Endodermal cell (in vitro differentiated cells): Measurements from ENCODE around the gene ZMIZ1. TPM values are rescaled to one million over a fixed set of nuclear protein-coding genes. Genes with fewer than 3 reads are reported as not detected.
A peak's percentile ranks its signal among the peaks of the same experiment; 100 is the strongest.

Source experiments
- DNase-seq: peaks from one replicate; pipeline ENCODE4 v3.0.0-alpha.2; 2017
- H3K27ac ChIP-seq: 2 replicates; pipeline ENCODE4 v1.5.1; 2013; ENCODE audit warnings: mild to moderate bottlenecking, low read depth, low read length, moderate library complexity
- H3K27me3 ChIP-seq: 2 replicates; pipeline ENCODE4 v1.6.1; 2013; ENCODE audit warnings: mild to moderate bottlenecking, low read length, moderate library complexity; ENCODE audit not compliant: insufficient read depth, control insufficient read depth, poor library complexity, severe bottlenecking
- H3K36me3 ChIP-seq: 2 replicates; pipeline ENCODE4 v1.7.0; 2013; ENCODE audit warnings: mild to moderate bottlenecking, low read length, moderate library complexity; ENCODE audit not compliant: control insufficient read depth, insufficient read depth
- H3K4me1 ChIP-seq: one replicate; pipeline ENCODE4 v1.7.0; 2013; ENCODE audit warnings: low read length; ENCODE audit not compliant: control insufficient read depth, insufficient read depth
- H3K4me3 ChIP-seq: 2 replicates; pipeline ENCODE4 v1.5.1; 2013; ENCODE audit warnings: mild to moderate bottlenecking, low read length, moderate library complexity
- H3K9ac ChIP-seq: 2 replicates; pipeline ENCODE4 v1.6.1; 2013; ENCODE audit warnings: mild to moderate bottlenecking, low read length, moderate library complexity; ENCODE audit not compliant: poor library complexity, severe bottlenecking; ENCODE audit errors: extremely low read depth
- H3K9me3 ChIP-seq: 2 replicates; pipeline ENCODE4 v1.6.1; 2013; ENCODE audit warnings: mild to moderate bottlenecking, low read length, moderate library complexity; ENCODE audit not compliant: control insufficient read depth
- H3K27ac Mint-ChIP-seq: 2 replicates; pipeline ENCODE4 v1.8.0; 2020; ENCODE audit warnings: mixed read lengths
- H3K27me3 Mint-ChIP-seq: 2 replicates; pipeline ENCODE4 v1.8.0; 2021; ENCODE audit warnings: mild to moderate bottlenecking, mixed read lengths; ENCODE audit not compliant: insufficient read depth
- H3K36me3 Mint-ChIP-seq: 2 replicates; pipeline ENCODE4 v1.8.0; 2020; ENCODE audit warnings: low read depth, mixed read lengths
- H3K4me1 Mint-ChIP-seq: 2 replicates; pipeline ENCODE4 v1.8.0; 2020; ENCODE audit warnings: mixed read lengths
- H3K4me3 Mint-ChIP-seq: 2 replicates; pipeline ENCODE4 v1.8.0; 2020; ENCODE audit warnings: mild to moderate bottlenecking, moderate library complexity, mixed read lengths
- H3K9me3 Mint-ChIP-seq: 2 replicates; pipeline ENCODE4 v1.8.0; 2020; ENCODE audit warnings: mild to moderate bottlenecking, mixed read lengths
- CTCF ChIP-seq: fragments of 200-600 bp; sonication (generic); conservative IDR thresholded peaks from 2 replicates; pipeline ENCODE4 v1.5.0; 2021; ENCODE audit warnings: antibody characterized with exemption, mild to moderate bottlenecking
- WGBS, 2 experiments: methylation state at CpG; one replicate each; pipeline versions ENCODE4 v1.1.5 to v1.1.7; 2013; ENCODE audit warnings: missing lambda C conversion rate in 2 of 2, mixed read lengths in 1 of 2; ENCODE audit not compliant: insufficient coverage in 1 of 2, insufficient read length in 1 of 2; 5-methylcytosine and 5-hydroxymethylcytosine counted together
- total RNA-seq, 2 donors: library from RNA; stranded (reverse); fragmentation: NEBNext Ultra II Directional in 1 of 2; extraction: Animal tissue kit (Norgen Biotek cat#: 25700) in 1 of 2; gene quantifications; 2 replicates in 1 of 2; 3 replicates in 1 of 2; pipeline ENCODE4 v1.2.1, GENCODE V29; 2021

ZMIZ1 gene
- total RNA-seq, 2 donors from 2014 or later = 65.3 to 67.5 TPM

- Mint-ChIP-seq H3K27me3 (peaks cover 12% of the 10 kb centered on the region), H3K4me3 (no peak overlapping the region), H3K27ac (peak overlapping the region; percentile 87), H3K4me1 (peaks cover 65% of the 10 kb centered on the region), H3K9me3 (no peaks in the 10 kb centered on the region), H3K36me3 (peaks cover 6% of the 10 kb centered on the region)
- H3K4me3 ChIP-seq = no peak overlapping the region
- WGBS, 2 experiments = 87 to 100% methylated on average over 2 of the region's 2 CpGs
- H3K4me1 ChIP-seq = peaks cover 36% of the 10 kb centered on the region
- H3K36me3 ChIP-seq = no peaks in the 10 kb centered on the region
- peak overlapping the region; percentile 36 for H3K27ac ChIP-seq
- TF ChIP-seq CTCF = no peak
- H3K9ac ChIP-seq = no peak overlapping the region
- H3K27me3 ChIP-seq = no peaks in the 10 kb centered on the region
- no peaks in the 10 kb centered on the region for H3K9me3 ChIP-seq
- DNase-seq = no peak
These were observed 169.8 kb downstream of the ZMIZ1 start for GRCh38 chr10:79238606-79239005.

GRCh38 chr10:79239275-79239779 lies 170.6 kb downstream of the ZMIZ1 start:
- Mint-ChIP-seq H3K4me3 (peak overlapping the region; percentile 52), H3K27me3 (peaks cover 19% of the 10 kb centered on the region), H3K27ac (peak overlapping the region; percentile 94), H3K36me3 (peaks cover 2% of the 10 kb centered on the region), H3K9me3 (no peaks in the 10 kb centered on the region), H3K4me1 (peaks cover 61% of the 10 kb centered on the region)
- Histone ChIP-seq H3K27me3 (no peaks in the 10 kb centered on the region), H3K4me1 (peaks cover 40% of the 10 kb centered on the region), H3K9ac (no peak overlapping the region), H3K9me3 (no peaks in the 10 kb centered on the region), H3K27ac (peak overlapping the region; percentile 74), H3K36me3 (no peaks in the 10 kb centered on the region), H3K4me3 (no peak overlapping the region)
- DNase-seq = peak; percentile 86
- no peak for TF ChIP-seq CTCF
- WGBS, 2 experiments = 42 to 51% methylated on average over 6 to 10 of the region's 10 CpGs

GRCh38 chr10:79239924-79240581 lies 171.3 kb downstream of the ZMIZ1 start:
- H3K4me3 ChIP-seq = peak overlapping the region; percentile 50
- no peaks in the 10 kb centered on the region for H3K9me3 Mint-ChIP-seq
- TF ChIP-seq CTCF = no peak
- no peak overlapping the region for H3K9ac ChIP-seq
- peak; percentile 89 for DNase-seq
- WGBS, 2 experiments = 10 to 12% methylated on average over 4 to 29 of the region's 29 CpGs
- H3K4me1 ChIP-seq = peaks cover 40% of the 10 kb centered on the region
- H3K27ac ChIP-seq = peak overlapping the region; percentile 74
- H3K27me3 Mint-ChIP-seq = peaks cover 21% of the 10 kb centered on the region
- H3K36me3 Mint-ChIP-seq = peaks cover 6% of the 10 kb centered on the region
- no peaks in the 10 kb centered on the region for H3K27me3 ChIP-seq
- no peaks in the 10 kb centered on the region for H3K9me3 ChIP-seq
- peak overlapping the region; percentile 52 for H3K4me3 Mint-ChIP-seq
- H3K27ac Mint-ChIP-seq = peak overlapping the region; percentile 94
- H3K36me3 ChIP-seq = no peaks in the 10 kb centered on the region
- peaks cover 61% of the 10 kb centered on the region for H3K4me1 Mint-ChIP-seq
